ENCODE data around the gene COL27A1.

COL27A1 gene

DNA sequence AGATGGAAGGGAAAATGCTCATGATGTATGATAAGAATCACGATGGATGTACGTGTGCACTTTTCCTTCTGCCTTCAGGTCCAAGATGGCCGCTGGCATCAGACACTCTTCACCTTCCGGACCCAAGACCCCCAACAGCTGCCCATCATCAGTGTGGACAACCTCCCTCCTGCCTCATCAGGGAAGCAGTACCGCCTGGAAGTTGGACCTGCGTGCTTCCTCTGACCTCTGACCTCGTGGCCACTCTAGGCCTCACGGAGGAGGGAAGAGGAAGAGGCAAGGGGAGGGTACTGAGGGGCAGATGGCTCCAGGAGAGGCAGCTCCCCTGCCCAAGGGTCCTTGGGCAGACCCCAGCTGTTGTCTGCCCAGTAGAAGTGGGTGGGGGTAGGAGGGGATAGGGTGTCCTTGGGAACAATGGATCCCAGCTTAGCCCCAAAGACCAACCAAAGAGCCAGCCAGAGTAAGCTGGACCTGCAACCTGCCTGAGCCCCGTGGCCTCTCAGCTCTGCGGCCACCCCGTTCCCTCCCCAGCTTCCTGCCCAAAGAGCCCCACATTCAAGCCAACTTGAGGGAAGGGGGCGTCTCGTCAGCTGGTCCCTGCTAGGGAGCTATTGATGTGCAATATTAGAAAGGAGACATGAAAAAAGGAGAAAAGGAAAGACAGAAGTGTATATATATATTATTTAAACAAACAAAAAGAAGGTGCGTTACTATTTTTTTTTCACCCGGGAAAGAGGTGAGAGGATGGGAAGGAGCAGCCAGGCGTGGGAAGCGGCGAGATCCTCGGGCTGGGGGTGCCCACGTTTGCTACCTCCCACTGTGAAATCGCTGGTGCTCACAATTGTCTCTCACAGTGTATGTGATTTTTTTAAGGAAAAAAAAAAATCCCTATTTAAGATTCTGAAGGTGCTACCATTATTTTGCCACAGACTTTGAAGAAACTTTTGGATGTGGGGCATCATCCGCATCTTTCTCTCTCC is 155.4 kb downstream of the COL27A1 start:
- Histone ChIP-seq H3K4ac (ENCODE audit: low read depth, low read length) (no peak overlapping the region), H3K4me1 (ENCODE audit: control insufficient read depth in 1 of 2, insufficient read depth in 2 of 2, low read length in 2 of 2) (no peaks in the 10 kb centered on the region), H3K27ac (ENCODE audit: low read depth, low read length) (no peak overlapping the region), H2AFZ (ENCODE audit: insufficient read depth, low read length, poor library complexity) (no peak overlapping the region), H3K9me3 (ENCODE audit: insufficient read depth, low read depth, low read length) (peaks cover 4% of the 10 kb centered on the region), H2AK5ac (ENCODE audit: low read length) (no peak overlapping the region), H2BK5ac (ENCODE audit: low read depth, low read length, poor library complexity) (no peak overlapping the region), H4K8ac (ENCODE audit: low read depth, low read length) (no peak overlapping the region), H4K12ac (ENCODE audit: low read depth, low read length) (no peak overlapping the region), H2BK120ac (ENCODE audit: insufficient read depth, low read length, poor library complexity) (no peak overlapping the region), H2BK12ac (ENCODE audit: low read length) (no peak overlapping the region), H3K14ac (ENCODE audit: low read length) (no peak overlapping the region), H3K9ac (ENCODE audit: low read length) (peak overlapping the region; percentile 7), H3K36me3 (ENCODE audit: control insufficient read depth in 1 of 2, insufficient read depth in 2 of 2, low read length in 2 of 2) (peaks cover 42% of the 10 kb centered on the region in 2 experiments), H4K91ac (ENCODE audit: low read depth, low read length) (no peak overlapping the region), H3K4me2 (ENCODE audit: low read length) (no peak overlapping the region), H3K79me1 (ENCODE audit: low read length) (no peaks in the 10 kb centered on the region), H3K4me3 (ENCODE audit: low read depth, low read length) (no peak overlapping the region), H3K27me3 (ENCODE audit: insufficient read depth, low read length) (no peaks in the 10 kb centered on the region), H3K18ac (ENCODE audit: low read length) (no peak overlapping the region), H3K79me2 (ENCODE audit: control insufficient read depth, insufficient read depth, low read length, poor library complexity) (no peaks in the 10 kb centered on the region), H3K23ac (ENCODE audit: low read length) (no peak overlapping the region)
- DNase-seq: no peak
- WGBS (ENCODE audit: extremely low coverage, insufficient coverage, insufficient read length): no CpG with 5 or more reads among the region's 22 CpGs

DNA sequence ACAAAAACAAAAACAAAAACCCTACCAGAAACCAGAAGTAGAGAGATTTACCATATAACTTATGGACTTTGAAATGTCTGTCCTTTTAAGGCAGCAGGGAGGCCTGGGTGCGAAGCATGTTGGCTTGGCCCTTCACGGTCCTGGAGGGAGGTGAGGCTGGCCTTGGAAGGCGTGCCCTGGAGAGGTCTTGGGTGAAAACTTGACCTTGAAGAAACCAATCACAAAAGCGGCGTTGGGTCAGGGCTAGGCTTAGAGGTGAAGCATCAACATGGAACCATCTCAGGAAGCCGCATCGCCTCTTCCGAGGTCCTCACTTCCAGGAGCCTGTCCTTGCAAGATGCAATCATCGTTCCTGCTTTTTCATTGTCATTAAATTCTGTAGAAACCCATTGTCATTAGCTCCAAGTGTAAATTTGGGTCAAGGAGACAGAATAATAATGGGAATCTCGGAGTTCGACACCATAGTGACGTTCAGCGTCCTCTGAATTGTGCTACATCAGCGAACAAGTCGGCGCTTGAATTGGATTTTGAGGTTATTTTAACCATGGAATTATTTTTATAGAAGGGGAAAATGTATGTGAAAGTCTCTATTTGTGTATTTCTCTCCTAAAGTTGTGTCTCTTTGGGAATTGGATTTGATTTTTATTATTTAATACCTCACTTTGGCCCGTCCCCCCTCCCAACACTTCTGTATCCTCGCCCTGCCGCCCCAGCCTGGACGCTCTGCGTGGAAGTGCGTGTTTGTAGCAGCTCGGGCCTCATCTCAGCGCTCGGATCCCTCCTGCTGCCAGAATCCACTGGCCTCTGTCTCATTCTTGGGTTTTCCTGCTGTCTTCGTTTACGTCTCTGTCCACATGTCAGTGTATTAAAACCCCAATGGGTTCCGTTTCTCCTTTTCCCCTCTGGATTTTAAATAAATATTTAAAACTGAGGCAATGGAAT is 156.5 kb downstream of the COL27A1 start:
- Histone ChIP-seq H3K9me3 (ENCODE audit: insufficient read depth, low read depth, low read length) (peaks cover 4% of the 10 kb centered on the region), H4K8ac (ENCODE audit: low read depth, low read length) (no peak overlapping the region), H3K23ac (ENCODE audit: low read length) (no peak overlapping the region), H2BK12ac (ENCODE audit: low read length) (no peak overlapping the region), H2BK120ac (ENCODE audit: insufficient read depth, low read length, poor library complexity) (no peak overlapping the region), H3K4me2 (ENCODE audit: low read length) (no peak overlapping the region), H3K27ac (ENCODE audit: low read depth, low read length) (no peak overlapping the region), H3K79me2 (ENCODE audit: control insufficient read depth, insufficient read depth, low read length, poor library complexity) (no peaks in the 10 kb centered on the region), H3K36me3 (ENCODE audit: control insufficient read depth in 1 of 2, insufficient read depth in 2 of 2, low read length in 2 of 2) (peaks cover 33% of the 10 kb centered on the region in 2 experiments), H2AFZ (ENCODE audit: insufficient read depth, low read length, poor library complexity) (no peak overlapping the region), H2AK5ac (ENCODE audit: low read length) (no peak overlapping the region), H3K4ac (ENCODE audit: low read depth, low read length) (no peak overlapping the region), H3K4me3 (ENCODE audit: low read depth, low read length) (no peak overlapping the region), H3K18ac (ENCODE audit: low read length) (no peak overlapping the region), H3K27me3 (ENCODE audit: insufficient read depth, low read length) (no peaks in the 10 kb centered on the region), H3K4me1 (ENCODE audit: control insufficient read depth in 1 of 2, insufficient read depth in 2 of 2, low read length in 2 of 2) (peaks cover 1 to 3% of the 10 kb centered on the region in 2 experiments), H3K14ac (ENCODE audit: low read length) (no peak overlapping the region), H4K12ac (ENCODE audit: low read depth, low read length) (no peak overlapping the region), H3K79me1 (ENCODE audit: low read length) (no peaks in the 10 kb centered on the region), H2BK5ac (ENCODE audit: low read depth, low read length, poor library complexity) (no peak overlapping the region), H3K9ac (ENCODE audit: low read length) (no peak overlapping the region), H4K91ac (ENCODE audit: low read depth, low read length) (no peak overlapping the region)
- WGBS (ENCODE audit: extremely low coverage, insufficient coverage, insufficient read length): no CpG with 5 or more reads among the region's 28 CpGs
- DNase-seq: no peak

DNA sequence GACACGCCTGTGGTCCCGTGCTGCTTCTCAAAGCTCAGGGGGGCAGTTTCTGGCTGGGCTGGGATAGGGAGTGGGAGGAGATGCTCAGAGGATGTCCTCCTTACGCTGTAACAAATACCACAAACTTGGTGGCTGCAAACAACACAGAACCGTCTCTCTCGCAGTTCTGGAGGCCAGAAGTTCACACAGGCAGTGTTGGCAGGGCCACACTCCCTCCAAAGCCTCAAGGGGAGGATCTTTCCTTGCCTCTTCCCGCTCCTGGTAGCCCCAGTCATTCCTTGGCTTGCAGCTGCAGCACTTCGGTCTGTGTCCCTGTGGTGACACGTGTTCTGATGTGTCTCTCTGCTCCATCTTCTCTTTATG is 157.2 kb downstream of the COL27A1 start:
- Histone ChIP-seq H2BK5ac (ENCODE audit: low read depth, low read length, poor library complexity) (no peak overlapping the region), H3K23ac (ENCODE audit: low read length) (no peak overlapping the region), H3K4me3 (ENCODE audit: low read depth, low read length) (no peak overlapping the region), H3K36me3 (ENCODE audit: control insufficient read depth in 1 of 2, insufficient read depth in 2 of 2, low read length in 2 of 2) (peaks cover 26 to 27% of the 10 kb centered on the region in 2 experiments), H3K4me2 (ENCODE audit: low read length) (no peak overlapping the region), H2BK120ac (ENCODE audit: insufficient read depth, low read length, poor library complexity) (no peak overlapping the region), H3K9me3 (ENCODE audit: insufficient read depth, low read depth, low read length) (peaks cover 4% of the 10 kb centered on the region), H2AFZ (ENCODE audit: insufficient read depth, low read length, poor library complexity) (no peak overlapping the region), H3K9ac (ENCODE audit: low read length) (no peak overlapping the region), H2BK12ac (ENCODE audit: low read length) (no peak overlapping the region), H4K8ac (ENCODE audit: low read depth, low read length) (no peak overlapping the region), H3K4me1 (ENCODE audit: control insufficient read depth in 1 of 2, insufficient read depth in 2 of 2, low read length in 2 of 2) (peaks cover 2 to 4% of the 10 kb centered on the region in 2 experiments), H4K91ac (ENCODE audit: low read depth, low read length) (no peak overlapping the region), H3K18ac (ENCODE audit: low read length) (no peak overlapping the region), H3K79me1 (ENCODE audit: low read length) (no peaks in the 10 kb centered on the region), H3K4ac (ENCODE audit: low read depth, low read length) (no peak overlapping the region), H3K79me2 (ENCODE audit: control insufficient read depth, insufficient read depth, low read length, poor library complexity) (no peaks in the 10 kb centered on the region), H3K27ac (ENCODE audit: low read depth, low read length) (no peak overlapping the region), H2AK5ac (ENCODE audit: low read length) (no peak overlapping the region), H3K14ac (ENCODE audit: low read length) (no peak overlapping the region), H4K12ac (ENCODE audit: low read depth, low read length) (no peak overlapping the region), H3K27me3 (ENCODE audit: insufficient read depth, low read length) (no peaks in the 10 kb centered on the region)
- no CpG with 5 or more reads among the region's 8 CpGs for WGBS (ENCODE audit: extremely low coverage, insufficient coverage, insufficient read length)
- no peak for DNase-seq

GRCh38 chr9:114313186-114313585 is 157.8 kb downstream of the COL27A1 start:
- no peak overlapping the region for H4K8ac ChIP-seq (ENCODE audit: low read depth, low read length)
- H3K23ac ChIP-seq (ENCODE audit: low read length): no peak overlapping the region
- no peak overlapping the region for H2BK5ac ChIP-seq (ENCODE audit: low read depth, low read length, poor library complexity)
- no peak for DNase-seq
- no peak overlapping the region for H2BK12ac ChIP-seq (ENCODE audit: low read length)
- H3K4me3 ChIP-seq (ENCODE audit: low read depth, low read length): no peak overlapping the region
- H4K12ac ChIP-seq (ENCODE audit: low read depth, low read length): no peak overlapping the region
- no peak overlapping the region for H4K91ac ChIP-seq (ENCODE audit: low read depth, low read length)
- H3K4me2 ChIP-seq (ENCODE audit: low read length): no peak overlapping the region
- no peaks in the 10 kb centered on the region for H3K27me3 ChIP-seq (ENCODE audit: insufficient read depth, low read length)
- H3K4me1 ChIP-seq (ENCODE audit: control insufficient read depth in 1 of 2, insufficient read depth in 2 of 2, low read length in 2 of 2): peaks cover 2 to 4% of the 10 kb centered on the region in 2 experiments
- H3K36me3 ChIP-seq (ENCODE audit: control insufficient read depth in 1 of 2, insufficient read depth in 2 of 2, low read length in 2 of 2): peaks cover 22% of the 10 kb centered on the region in 2 experiments
- H3K4ac ChIP-seq (ENCODE audit: low read depth, low read length): no peak overlapping the region
- WGBS (ENCODE audit: extremely low coverage, insufficient coverage, insufficient read length): no CpG with 5 or more reads among the region's 8 CpGs
- no peaks in the 10 kb centered on the region for H3K79me2 ChIP-seq (ENCODE audit: control insufficient read depth, insufficient read depth, low read length, poor library complexity)
- H3K9ac ChIP-seq (ENCODE audit: low read length): no peak overlapping the region
- H3K27ac ChIP-seq (ENCODE audit: low read depth, low read length): no peak overlapping the region
- H3K18ac ChIP-seq (ENCODE audit: low read length): no peak overlapping the region
- H3K14ac ChIP-seq (ENCODE audit: low read length): no peak overlapping the region
- peaks cover 4% of the 10 kb centered on the region for H3K9me3 ChIP-seq (ENCODE audit: insufficient read depth, low read depth, low read length)
- no peaks in the 10 kb centered on the region for H3K79me1 ChIP-seq (ENCODE audit: low read length)
- H2AFZ ChIP-seq (ENCODE audit: insufficient read depth, low read length, poor library complexity): no peak overlapping the region
- H2AK5ac ChIP-seq (ENCODE audit: low read length): no peak overlapping the region
- no peak overlapping the region for H2BK120ac ChIP-seq (ENCODE audit: insufficient read depth, low read length, poor library complexity)

Measured in trophoblast cell (in vitro differentiated cells and primary cell).